ENCODE measurements around the gene KYAT1.

KYAT1 gene

DNA sequence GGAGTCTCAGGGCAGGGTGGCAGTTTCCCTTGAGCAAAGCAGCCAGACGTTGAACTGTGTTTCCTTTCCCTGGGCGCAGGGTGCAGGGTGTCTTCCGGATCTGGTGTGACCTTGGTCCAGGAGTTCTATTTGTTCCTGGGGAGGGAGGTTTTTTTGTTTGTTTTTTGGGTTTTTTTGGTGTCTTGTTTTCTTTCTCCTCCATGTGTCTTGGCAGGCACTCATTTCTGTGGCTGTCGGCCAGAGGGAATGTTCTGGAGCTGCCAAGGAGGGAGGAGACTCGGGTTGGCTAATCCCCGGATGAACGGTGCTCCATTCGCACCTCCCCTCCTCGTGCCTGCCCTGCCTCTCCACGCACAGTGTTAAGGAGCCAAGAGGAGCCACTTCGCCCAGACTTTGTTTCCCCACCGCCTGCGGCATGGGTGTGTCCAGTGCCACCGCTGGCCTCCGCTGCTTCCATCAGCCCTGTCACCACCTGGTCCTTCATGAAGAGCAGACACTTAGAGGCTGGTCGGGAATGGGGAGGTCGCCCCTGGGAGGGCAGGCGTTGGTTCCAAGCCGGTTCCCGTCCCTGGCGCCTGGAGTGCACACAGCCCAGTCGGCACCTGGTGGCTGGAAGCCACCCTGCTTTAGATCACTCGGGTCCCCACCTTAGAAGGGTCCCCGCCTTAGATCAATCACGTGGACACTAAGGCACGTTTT, 35.5 kb upstream of the KYAT1 start:
- no peaks in the 10 kb centered on the region for H3K9me3 ChIP-seq (ENCODE audit: insufficient read depth, low read length, severe bottlenecking)
- no peak overlapping the region for H3K4me3 ChIP-seq (ENCODE audit: low read depth in 1 of 2, low read length in 2 of 2)
- no peak overlapping the region for H2AFZ ChIP-seq (ENCODE audit: low read depth, low read length)
- no peaks in the 10 kb centered on the region for H3K27me3 ChIP-seq (ENCODE audit: insufficient read depth, low read length, poor library complexity)
- H3K36me3 ChIP-seq (ENCODE audit: insufficient read depth, low read length) = peaks cover 40% of the 10 kb centered on the region
- H3K9ac ChIP-seq (ENCODE audit: low read depth, low read length) = no peak overlapping the region
- H4K20me1 ChIP-seq (ENCODE audit: insufficient read depth, low read length) = peaks cover 2% of the 10 kb centered on the region; the same call in 1 of the 2 replicates
- ATAC-seq (ENCODE audit: insufficient read depth, low read depth) (no peak), DNase-seq (no peak)
- TF ChIP-seq, protein P1, sequence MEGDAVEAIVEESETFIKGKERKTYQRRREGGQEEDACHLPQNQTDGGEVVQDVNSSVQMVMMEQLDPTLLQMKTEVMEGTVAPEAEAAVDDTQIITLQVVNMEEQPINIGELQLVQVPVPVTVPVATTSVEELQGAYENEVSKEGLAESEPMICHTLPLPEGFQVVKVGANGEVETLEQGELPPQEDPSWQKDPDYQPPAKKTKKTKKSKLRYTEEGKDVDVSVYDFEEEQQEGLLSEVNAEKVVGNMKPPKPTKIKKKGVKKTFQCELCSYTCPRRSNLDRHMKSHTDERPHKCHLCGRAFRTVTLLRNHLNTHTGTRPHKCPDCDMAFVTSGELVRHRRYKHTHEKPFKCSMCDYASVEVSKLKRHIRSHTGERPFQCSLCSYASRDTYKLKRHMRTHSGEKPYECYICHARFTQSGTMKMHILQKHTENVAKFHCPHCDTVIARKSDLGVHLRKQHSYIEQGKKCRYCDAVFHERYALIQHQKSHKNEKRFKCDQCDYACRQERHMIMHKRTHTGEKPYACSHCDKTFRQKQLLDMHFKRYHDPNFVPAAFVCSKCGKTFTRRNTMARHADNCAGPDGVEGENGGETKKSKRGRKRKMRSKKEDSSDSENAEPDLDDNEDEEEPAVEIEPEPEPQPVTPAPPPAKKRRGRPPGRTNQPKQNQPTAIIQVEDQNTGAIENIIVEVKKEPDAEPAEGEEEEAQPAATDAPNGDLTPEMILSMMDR (IDR thresholded peaks at IDR 0.05; ENCODE audit: borderline replicate concordance, extremely low read depth, low read length, poor library complexity, severe bottlenecking) = no peak
- no peak for TF ChIP-seq EZH2 (IDR thresholded peaks at IDR 0.05; ENCODE audit: borderline replicate concordance, low read depth, low read length, severe bottlenecking)
- no peak overlapping the region for H3K27ac ChIP-seq (ENCODE audit: low read length)
- no peak overlapping the region for H3K4me2 ChIP-seq (ENCODE audit: insufficient read depth, low read length)
- no peaks in the 10 kb centered on the region; the same call in 1 of the 2 replicates for H3K79me2 ChIP-seq (ENCODE audit: insufficient read depth, low read length)
- no peaks in the 10 kb centered on the region for H3K4me1 ChIP-seq (ENCODE audit: insufficient read depth, low read length)

- Histone ChIP-seq H3K79me2 (ENCODE audit: insufficient read depth, low read length) (no peaks in the 10 kb centered on the region; the same call in 1 of the 2 replicates), H4K20me1 (ENCODE audit: insufficient read depth, low read length) (peaks cover 5% of the 10 kb centered on the region; the same call in 1 of the 2 replicates), H2AFZ (ENCODE audit: low read depth, low read length) (no peak overlapping the region), H3K27ac (ENCODE audit: low read length) (no peak overlapping the region), H3K9me3 (ENCODE audit: insufficient read depth, low read length, severe bottlenecking) (no peaks in the 10 kb centered on the region), H3K4me2 (ENCODE audit: insufficient read depth, low read length) (no peak overlapping the region), H3K4me1 (ENCODE audit: insufficient read depth, low read length) (no peaks in the 10 kb centered on the region), H3K36me3 (ENCODE audit: insufficient read depth, low read length) (peaks cover 44% of the 10 kb centered on the region), H3K9ac (ENCODE audit: low read depth, low read length) (no peak overlapping the region), H3K27me3 (ENCODE audit: insufficient read depth, low read length, poor library complexity) (no peaks in the 10 kb centered on the region), H3K4me3 (ENCODE audit: low read depth in 1 of 2, low read length in 2 of 2) (no peak overlapping the region)
- DNase-seq (no peak), ATAC-seq (ENCODE audit: insufficient read depth, low read depth) (no peak)
- TF ChIP-seq, protein P1 (IDR thresholded peaks at IDR 0.05; ENCODE audit: borderline replicate concordance, extremely low read depth, low read length, poor library complexity, severe bottlenecking) = no peak
- no peak for TF ChIP-seq EZH2 (IDR thresholded peaks at IDR 0.05; ENCODE audit: borderline replicate concordance, low read depth, low read length, severe bottlenecking)
Measured at GRCh38 chr9:128916745-128917144, 35.0 kb upstream of the KYAT1 start.

- Histone ChIP-seq H3K4me1 (ENCODE audit: insufficient read depth, low read length) (no peaks in the 10 kb centered on the region), H3K4me3 (ENCODE audit: low read depth in 1 of 2, low read length in 2 of 2) (no peak overlapping the region), H3K9me3 (ENCODE audit: insufficient read depth, low read length, severe bottlenecking) (no peaks in the 10 kb centered on the region), H3K36me3 (ENCODE audit: insufficient read depth, low read length) (peaks cover 46% of the 10 kb centered on the region), H3K9ac (ENCODE audit: low read depth, low read length) (no peak overlapping the region), H3K27me3 (ENCODE audit: insufficient read depth, low read length, poor library complexity) (no peaks in the 10 kb centered on the region), H2AFZ (ENCODE audit: low read depth, low read length) (no peak overlapping the region), H3K79me2 (ENCODE audit: insufficient read depth, low read length) (no peaks in the 10 kb centered on the region; the same call in 1 of the 2 replicates), H4K20me1 (ENCODE audit: insufficient read depth, low read length) (peaks cover 9% of the 10 kb centered on the region; the same call in 1 of the 2 replicates), H3K4me2 (ENCODE audit: insufficient read depth, low read length) (no peak overlapping the region), H3K27ac (ENCODE audit: low read length) (no peak overlapping the region)
- no peak for TF ChIP-seq EZH2 (IDR thresholded peaks at IDR 0.05; ENCODE audit: borderline replicate concordance, low read depth, low read length, severe bottlenecking)
- TF ChIP-seq, protein P1 (IDR thresholded peaks at IDR 0.05; ENCODE audit: borderline replicate concordance, extremely low read depth, low read length, poor library complexity, severe bottlenecking) = no peak
- DNase-seq (no peak), ATAC-seq (ENCODE audit: insufficient read depth, low read depth) (no peak)
Measured at GRCh38 chr9:128916204-128916603, 34.5 kb upstream of the KYAT1 start.

Data from DND-41 (cell line).